ENCODE data around the gene TTC16.

The TTC16 gene

DNA sequence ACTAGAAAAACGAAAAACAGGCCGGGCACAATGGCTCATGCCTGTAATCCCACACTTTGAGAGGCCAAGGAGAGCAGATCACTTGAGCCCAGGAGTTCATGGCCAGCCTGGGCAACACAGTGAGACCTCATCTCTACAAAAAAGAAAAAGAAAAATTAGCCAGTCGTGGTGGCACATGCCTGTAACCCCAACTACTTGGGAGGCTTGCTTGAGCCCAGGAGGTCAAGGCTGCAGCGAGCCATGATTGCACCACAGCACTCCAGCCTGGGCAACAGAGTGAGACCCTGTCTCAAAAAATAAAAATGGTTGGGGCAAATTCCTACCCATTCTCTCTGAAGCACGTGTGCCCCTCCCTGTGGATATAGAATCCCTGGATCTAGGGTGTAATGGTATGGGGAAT is 17.5 kb upstream of the TTC16 start:
- DNase-seq: no peak

DNA sequence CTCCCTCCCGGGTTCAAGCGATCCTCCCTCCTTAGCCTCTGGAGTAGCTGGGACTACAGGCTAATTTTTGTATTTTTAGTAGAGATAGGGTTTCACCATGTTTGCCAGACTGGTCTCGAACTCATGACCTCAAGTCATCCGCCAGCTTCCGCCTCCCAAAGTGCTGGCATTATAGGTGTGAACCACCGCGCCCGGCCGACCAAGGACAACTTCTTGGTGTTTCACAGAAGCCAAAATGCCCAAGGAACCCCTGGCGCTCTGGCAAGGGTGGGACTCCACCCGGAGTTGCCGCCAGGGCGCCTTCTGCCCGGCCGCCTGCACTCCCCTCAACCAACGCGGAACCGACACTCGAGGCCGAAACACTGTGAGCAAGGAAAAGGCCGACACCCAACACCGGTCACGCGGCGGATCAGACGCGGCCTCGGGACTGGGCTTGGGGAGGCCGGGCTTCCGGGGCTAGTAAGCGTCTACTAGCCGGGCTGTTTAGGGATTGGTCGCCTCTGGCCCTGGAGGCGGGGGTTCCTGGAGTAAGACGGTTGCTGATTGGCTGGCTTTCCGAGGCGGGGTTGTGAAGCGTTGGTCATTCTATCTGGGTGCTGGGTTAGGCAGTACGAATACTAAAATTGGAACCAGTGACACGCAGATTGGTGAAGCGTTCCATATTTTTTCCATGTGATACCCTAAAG is 16.8 kb upstream of the TTC16 start:
- no peak for DNase-seq

GRCh38 chr9:127700140-127700539 is 15.7 kb upstream of the TTC16 start:
- no peak for DNase-seq

- DNase-seq: no peak
Measured at GRCh38 chr9:127700594-127701255, 15.2 kb upstream of the TTC16 start.

GRCh38 chr9:127703289-127703946 is 12.5 kb upstream of the TTC16 start:
- DNase-seq: no peak

DNA sequence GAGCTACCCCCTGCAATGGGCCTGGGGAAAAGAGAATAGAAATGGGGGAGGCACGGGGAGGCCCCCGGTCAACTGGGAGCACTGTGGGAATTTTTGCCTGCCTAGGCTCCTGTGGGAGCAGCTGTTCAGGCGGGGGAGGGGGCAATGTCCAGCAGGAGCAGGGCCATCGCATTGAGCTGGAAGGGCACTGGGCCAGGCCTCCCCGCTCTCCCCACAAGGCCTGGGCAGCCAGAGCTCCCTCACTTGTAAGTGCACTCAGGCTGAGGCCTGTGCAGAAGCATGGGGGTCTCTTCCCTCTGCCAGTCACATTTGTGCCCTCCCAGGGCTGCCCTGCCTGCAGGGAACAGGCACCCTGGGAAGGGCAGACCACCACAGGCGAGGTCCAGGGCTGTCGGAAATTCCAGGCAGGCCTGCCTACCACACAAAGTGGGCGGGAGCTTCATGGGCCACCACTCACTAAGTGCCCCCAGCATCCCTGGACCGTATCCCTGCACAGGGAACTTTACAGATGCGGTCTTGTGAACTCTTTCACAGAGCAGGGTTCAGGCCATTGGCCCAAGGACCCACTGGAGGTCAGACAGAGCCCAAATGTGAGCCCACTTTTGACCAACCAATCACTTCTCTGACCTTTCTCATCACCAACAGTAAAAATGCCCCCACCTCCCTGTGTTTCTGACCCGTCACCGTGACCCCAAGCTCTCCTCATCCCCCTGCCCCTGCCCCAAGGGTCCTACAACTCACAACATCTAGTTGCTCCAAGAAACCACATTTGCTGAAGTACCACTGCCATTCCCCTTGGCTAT is 10.1 kb upstream of the TTC16 start:
- DNase-seq: no peak

GRCh38 chr9:127706836-127707241 is 9.0 kb upstream of the TTC16 start, which contains the start of gene CFAP157:
Gene CFAP157 (plus strand): TSS chr9:127706988. CDS start chr9:127707032, 44 bp downstream.
- no peak for DNase-seq

GRCh38 chr9:127707766-127708165 is 8.1 kb upstream of the TTC16 start:
- DNase-seq: no peak

DNA sequence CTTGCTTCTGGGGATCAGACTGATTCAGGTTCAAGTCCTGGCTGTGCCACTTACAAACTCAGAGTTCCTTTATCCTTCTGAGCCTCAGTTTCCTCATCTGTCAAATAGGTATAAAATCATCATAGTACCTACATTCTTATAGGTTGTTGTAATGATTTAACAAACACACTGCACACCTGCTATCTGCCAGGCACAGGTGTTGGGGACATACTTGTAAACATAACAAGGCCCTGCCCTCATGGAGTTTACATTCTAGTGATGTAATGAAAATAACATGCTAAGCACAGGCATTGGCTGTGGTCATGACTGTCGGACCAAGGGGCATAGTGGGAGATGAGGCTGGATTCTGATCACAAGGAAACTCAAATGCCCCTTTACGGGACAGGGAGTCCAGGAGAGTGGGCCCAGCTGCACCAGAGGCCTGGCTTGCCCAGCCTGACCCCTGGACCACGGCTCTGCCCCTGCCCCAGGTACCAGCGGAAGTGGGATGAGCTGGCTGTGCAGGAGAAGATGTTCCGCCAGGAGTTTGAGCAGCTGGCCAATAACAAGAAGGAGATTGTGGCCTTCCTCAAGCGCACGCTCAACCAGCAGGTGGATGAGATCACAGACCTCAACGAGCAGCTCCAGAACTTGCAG is 6.8 kb upstream of the TTC16 start:
- no peak for DNase-seq

GRCh38 chr9:127710204-127710783 is 5.6 kb upstream of the TTC16 start:
- DNase-seq: no peak

DNA sequence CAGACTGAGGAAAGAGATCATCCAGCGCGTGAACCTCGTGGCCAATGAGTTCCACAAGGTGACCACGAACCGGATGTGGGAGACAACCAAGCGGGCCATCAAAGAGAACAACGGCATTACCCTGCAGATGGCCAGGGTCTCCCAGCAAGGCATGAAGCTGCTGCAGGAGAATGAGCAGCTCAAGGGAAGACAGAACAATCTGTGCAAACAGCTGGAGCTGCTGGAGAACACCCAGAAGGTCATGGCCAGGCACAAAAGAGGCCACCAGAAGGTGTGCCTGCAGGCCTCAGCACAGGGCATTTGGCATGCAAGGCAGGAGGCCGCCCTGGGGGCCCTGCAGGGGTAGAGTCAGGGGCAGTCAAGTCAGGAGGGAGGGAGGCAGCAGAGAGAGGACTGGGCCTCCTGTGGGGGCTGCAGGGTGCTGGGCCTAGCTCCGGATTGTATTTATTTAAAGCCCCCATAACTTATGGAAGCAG is 4.6 kb upstream of the TTC16 start:
- DNase-seq: peak in 1 of 2 experiments; percentile 71

GRCh38 chr9:127711831-127712274 is 4.0 kb upstream of the TTC16 start:
- peak; percentile 56 to 79 for DNase-seq

DNA sequence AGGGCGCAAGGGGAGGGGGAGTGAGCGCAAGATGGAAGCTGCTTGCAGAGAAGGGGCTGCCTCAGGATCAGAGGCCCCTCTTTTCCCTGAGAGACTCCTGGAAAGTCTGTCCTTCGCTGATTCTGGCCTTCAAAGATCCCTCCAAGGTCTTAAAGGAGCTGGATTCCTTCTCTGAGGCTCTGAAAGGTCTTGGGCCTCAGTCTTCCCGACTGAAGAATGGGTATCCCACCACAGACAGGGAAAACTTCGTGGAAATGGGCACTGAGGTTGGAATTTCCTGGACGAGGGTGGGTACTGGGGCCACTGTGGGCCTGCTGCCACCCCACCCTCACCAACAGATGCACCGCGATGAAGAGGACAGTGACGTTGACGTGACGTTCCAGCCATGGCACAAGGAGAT is 3.5 kb upstream of the TTC16 start:
- no peak for DNase-seq

DNA sequence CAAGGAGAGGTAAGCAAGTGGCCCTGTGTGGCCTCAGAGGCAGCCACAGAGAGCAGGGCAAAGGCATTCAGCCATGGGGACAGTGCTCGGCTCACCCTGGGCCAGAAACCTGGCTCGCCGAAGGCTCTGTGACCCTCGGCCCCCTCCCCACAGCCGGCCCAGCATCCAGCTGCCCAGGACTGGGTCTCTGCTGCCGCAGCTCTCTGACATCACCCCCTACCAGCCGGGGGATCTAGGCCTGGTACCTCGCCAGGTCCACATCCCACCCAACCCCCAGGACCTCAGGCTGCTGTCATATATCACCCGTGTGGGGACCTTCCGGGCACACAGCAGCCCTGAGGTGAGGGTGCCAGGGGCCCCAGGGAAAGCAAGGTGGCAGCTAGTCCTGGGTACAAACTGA is 3.0 kb upstream of the TTC16 start:
- no peak for DNase-seq

GRCh38 chr9:127714020-127714750 is 1.7 kb upstream of the TTC16 start:
- no peak for DNase-seq

- peak in 1 of 2 experiments; percentile 64 for DNase-seq
Measured at GRCh38 chr9:127714951-127715469, 869 bp upstream of the TTC16 start.

DNA sequence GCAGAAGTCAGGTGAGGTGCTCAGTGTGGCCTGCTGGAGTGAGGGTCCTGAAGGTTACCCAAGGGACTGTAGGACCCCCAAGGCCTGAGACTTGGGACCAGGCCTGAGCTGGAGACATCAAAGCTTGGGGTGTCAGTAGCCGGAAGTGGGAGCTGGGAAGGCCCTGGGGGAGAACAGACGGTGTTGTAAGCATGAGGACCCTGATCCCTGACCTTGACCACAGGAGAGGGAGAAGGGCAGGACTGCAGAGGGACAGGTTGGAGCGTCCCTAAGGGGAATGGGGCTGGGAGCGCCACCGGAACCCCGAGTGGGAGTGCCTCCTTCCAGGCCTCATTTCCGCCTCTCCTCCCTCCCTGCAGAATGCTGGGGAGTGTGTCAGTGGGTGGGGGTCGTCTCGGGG is 533 bp downstream of the TTC16 start:
- no peak for DNase-seq

GRCh38 chr9:127717766-127718165 is 1.9 kb downstream of the TTC16 start:
- no peak for DNase-seq

- DNase-seq: no peak
Measured at GRCh38 chr9:127720031-127720864, 4.4 kb downstream of the TTC16 start.

- no peak for DNase-seq
Measured at GRCh38 chr9:127720865-127721227, 5.0 kb downstream of the TTC16 start.
